HEK293 (cell line): ENCODE data around the gene ANGEL2.
A peak's percentile ranks its signal among the peaks of the same experiment; 100 is the strongest.

Source experiments
- BCL11B ChIP-seq: fragments of 450-650 bp; formaldehyde crosslinking; IDR thresholded peaks from 2 replicates; pipeline ENCODE4 v1.5.1; 2016; ENCODE audit warnings: low read depth, missing biosample characterization, missing genetic modification characterization
- KLF9 ChIP-seq: fragments of 450-650 bp; formaldehyde crosslinking; IDR thresholded peaks from 2 replicates; pipeline ENCODE4 v1.5.1; 2016; ENCODE audit warnings: missing biosample characterization, missing genetic modification characterization, low read depth
- PATZ1 ChIP-seq: fragments of 450-650 bp; formaldehyde crosslinking; IDR thresholded peaks from 2 replicates; pipeline ENCODE4 v1.5.1; 2016; ENCODE audit warnings: missing biosample characterization, missing genetic modification characterization
- REPIN1 ChIP-seq: fragments of 450-650 bp; formaldehyde crosslinking; IDR thresholded peaks from 2 replicates; pipeline ENCODE4 v1.5.1; 2017; ENCODE audit warnings: missing biosample characterization, missing genetic modification characterization, low read depth
- SCRT1 ChIP-seq: fragments of 450-650 bp; formaldehyde crosslinking; IDR thresholded peaks from 2 replicates; pipeline ENCODE4 v1.5.1; 2016; ENCODE audit warnings: missing biosample characterization, missing genetic modification characterization, borderline replicate concordance
- TRIM28 ChIP-seq: IDR thresholded peaks from 2 replicates; pipeline ENCODE4 v1.6.1; 2011; ENCODE audit warnings: low read length, control low read depth, borderline replicate concordance
- YY2 ChIP-seq: fragments of 450-650 bp; formaldehyde crosslinking; IDR thresholded peaks from 2 replicates; pipeline ENCODE4 v1.5.1; 2016; ENCODE audit warnings: missing biosample characterization, missing genetic modification characterization
- ZBTB48 ChIP-seq: fragments of 450-650 bp; formaldehyde crosslinking; IDR thresholded peaks from 2 replicates; pipeline ENCODE4 v1.5.1; 2016; ENCODE audit warnings: missing biosample characterization, missing genetic modification characterization
- ZBTB7A ChIP-seq: fragments of 450-650 bp; formaldehyde crosslinking; IDR thresholded peaks from 2 replicates; pipeline ENCODE4 v1.5.1; 2016; ENCODE audit warnings: low read depth, missing biosample characterization, missing genetic modification characterization
- ZFP41 ChIP-seq: fragments of 450-650 bp; formaldehyde crosslinking; IDR thresholded peaks from 2 replicates; pipeline ENCODE4 v1.5.1; 2016; ENCODE audit warnings: missing biosample characterization, missing genetic modification characterization, borderline replicate concordance
- ZNF112 ChIP-seq: fragments of 450-650 bp; formaldehyde crosslinking; IDR thresholded peaks from 2 replicates; pipeline ENCODE4 v1.5.0; 2017; ENCODE audit warnings: missing biosample characterization, missing genetic modification characterization
- ZNF174 ChIP-seq: fragments of 450-650 bp; formaldehyde crosslinking; IDR thresholded peaks from 2 replicates; pipeline ENCODE4 v1.5.0; 2017; ENCODE audit warnings: missing biosample characterization, mild to moderate bottlenecking, missing genetic modification characterization
- ZNF211 ChIP-seq: fragments of 450-650 bp; formaldehyde crosslinking; IDR thresholded peaks from 2 replicates; pipeline ENCODE4 v1.5.1; 2016; ENCODE audit warnings: low read depth, missing biosample characterization, missing genetic modification characterization
- ZNF24 ChIP-seq: fragments of 450-650 bp; formaldehyde crosslinking; IDR thresholded peaks from 2 replicates; pipeline ENCODE4 v1.5.1; 2016; ENCODE audit warnings: missing biosample characterization, missing genetic modification characterization
- ZNF280D ChIP-seq: fragments of 450-650 bp; formaldehyde crosslinking; IDR thresholded peaks from 2 replicates; pipeline ENCODE4 v1.5.1; 2016; ENCODE audit warnings: missing biosample characterization, missing genetic modification characterization
- ZNF302 ChIP-seq: fragments of 450-650 bp; formaldehyde crosslinking; IDR thresholded peaks from 2 replicates; pipeline ENCODE4 v1.5.1; 2016; ENCODE audit warnings: missing biosample characterization, missing genetic modification characterization, low read depth
- ZNF391 ChIP-seq: fragments of 450-650 bp; formaldehyde crosslinking; IDR thresholded peaks from 2 replicates; pipeline ENCODE4 v1.5.1; 2016; ENCODE audit warnings: low read depth, missing biosample characterization, missing genetic modification characterization, borderline replicate concordance
- ZNF548 ChIP-seq: fragments of 450-650 bp; formaldehyde crosslinking; IDR thresholded peaks from 2 replicates; pipeline ENCODE4 v1.5.1; 2016; ENCODE audit warnings: missing biosample characterization, missing genetic modification characterization
- ZNF561 ChIP-seq: fragments of 450-650 bp; IDR thresholded peaks from 2 replicates; pipeline ENCODE4 v1.5.1; 2018; ENCODE audit warnings: missing biosample characterization, missing genetic modification characterization, borderline replicate concordance
- ZNF610 ChIP-seq: fragments of 450-650 bp; formaldehyde crosslinking; IDR thresholded peaks from 2 replicates; pipeline ENCODE4 v1.5.1; 2016; ENCODE audit warnings: missing biosample characterization, missing genetic modification characterization, borderline replicate concordance
- ZNF670 ChIP-seq: fragments of 450-650 bp; formaldehyde crosslinking; IDR thresholded peaks from 2 replicates; pipeline ENCODE4 v1.5.1; 2016; ENCODE audit warnings: missing biosample characterization, missing genetic modification characterization, low read depth
- ZNF747 ChIP-seq: fragments of 450-650 bp; formaldehyde crosslinking; IDR thresholded peaks from 2 replicates; pipeline ENCODE4 v1.5.1; 2016; ENCODE audit warnings: missing biosample characterization, missing genetic modification characterization
- ZNF785 ChIP-seq: fragments of 450-650 bp; formaldehyde crosslinking; IDR thresholded peaks from 2 replicates; pipeline ENCODE4 v1.5.1; 2016; ENCODE audit warnings: missing biosample characterization, missing genetic modification characterization
- ZSCAN18 ChIP-seq: fragments of 450-650 bp; formaldehyde crosslinking; IDR thresholded peaks from 2 replicates; pipeline ENCODE4 v1.5.1; 2016; ENCODE audit warnings: missing biosample characterization, missing genetic modification characterization
- TF ChIP-seq, protein P1 (sequence below): fragments of 450-650 bp; formaldehyde crosslinking; IDR thresholded peaks from 2 replicates; pipeline ENCODE4 v1.5.0; 2017; ENCODE audit warnings: missing biosample characterization, missing genetic modification characterization, borderline replicate concordance
- TF ChIP-seq, protein P2 (sequence below): fragments of 450-650 bp; formaldehyde crosslinking; IDR thresholded peaks from 2 replicates; pipeline ENCODE4 v1.5.1; 2016; ENCODE audit warnings: missing biosample characterization, missing genetic modification characterization
- TF ChIP-seq, protein P3 (sequence below): fragments of 450-650 bp; formaldehyde crosslinking; IDR thresholded peaks from 2 replicates; pipeline ENCODE4 v1.5.1; 2016; ENCODE audit warnings: missing biosample characterization, missing genetic modification characterization

ANGEL2 gene

GRCh38 chr1:213051127-213051880 is 35.6 kb upstream of the ANGEL2 start, which contains the start of gene RPS6KC1 (continued):
- TF ChIP-seq ZNF391 (tag by site-specific recombination) (no peak), ZBTB48 (tag by site-specific recombination) (no peak), YY2 (tag by site-specific recombination) (no peak), ZNF211 (tag by site-specific recombination) (no peak), ZNF785 (tag by site-specific recombination) (no peak), ZBTB7A (tag by site-specific recombination) (peak; percentile 41; the same call in 1 of the 2 replicates), REPIN1 (tag by site-specific recombination) (no peak), ZNF747 (tag by site-specific recombination) (no peak), KLF9 (peak; percentile 64), ZNF302 (no peak), ZNF548 (tag by site-specific recombination) (no peak), TRIM28 (no peak), ZSCAN18 (tag by site-specific recombination) (no peak), ZNF610 (tag by site-specific recombination) (no peak), ZNF280D (tag by site-specific recombination) (no peak), ZNF112 (tag by site-specific recombination) (no peak), ZNF174 (tag by site-specific recombination) (no peak), BCL11B (no peak), ZNF24 (tag by site-specific recombination) (no peak), ZNF670 (tag by site-specific recombination) (no peak), ZFP41 (tag by site-specific recombination) (no peak), ZNF561 (tag by site-specific recombination) (peak; percentile 68; the same call in 1 of the 2 replicates), PATZ1 (tag by site-specific recombination) (peak; percentile 71), SCRT1 (tag by site-specific recombination) (no peak)
- TF ChIP-seq, protein P1, sequence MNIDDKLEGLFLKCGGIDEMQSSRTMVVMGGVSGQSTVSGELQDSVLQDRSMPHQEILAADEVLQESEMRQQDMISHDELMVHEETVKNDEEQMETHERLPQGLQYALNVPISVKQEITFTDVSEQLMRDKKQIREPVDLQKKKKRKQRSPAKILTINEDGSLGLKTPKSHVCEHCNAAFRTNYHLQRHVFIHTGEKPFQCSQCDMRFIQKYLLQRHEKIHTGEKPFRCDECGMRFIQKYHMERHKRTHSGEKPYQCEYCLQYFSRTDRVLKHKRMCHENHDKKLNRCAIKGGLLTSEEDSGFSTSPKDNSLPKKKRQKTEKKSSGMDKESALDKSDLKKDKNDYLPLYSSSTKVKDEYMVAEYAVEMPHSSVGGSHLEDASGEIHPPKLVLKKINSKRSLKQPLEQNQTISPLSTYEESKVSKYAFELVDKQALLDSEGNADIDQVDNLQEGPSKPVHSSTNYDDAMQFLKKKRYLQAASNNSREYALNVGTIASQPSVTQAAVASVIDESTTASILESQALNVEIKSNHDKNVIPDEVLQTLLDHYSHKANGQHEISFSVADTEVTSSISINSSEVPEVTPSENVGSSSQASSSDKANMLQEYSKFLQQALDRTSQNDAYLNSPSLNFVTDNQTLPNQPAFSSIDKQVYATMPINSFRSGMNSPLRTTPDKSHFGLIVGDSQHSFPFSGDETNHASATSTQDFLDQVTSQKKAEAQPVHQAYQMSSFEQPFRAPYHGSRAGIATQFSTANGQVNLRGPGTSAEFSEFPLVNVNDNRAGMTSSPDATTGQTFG = no peak
- TF ChIP-seq, protein P2, sequence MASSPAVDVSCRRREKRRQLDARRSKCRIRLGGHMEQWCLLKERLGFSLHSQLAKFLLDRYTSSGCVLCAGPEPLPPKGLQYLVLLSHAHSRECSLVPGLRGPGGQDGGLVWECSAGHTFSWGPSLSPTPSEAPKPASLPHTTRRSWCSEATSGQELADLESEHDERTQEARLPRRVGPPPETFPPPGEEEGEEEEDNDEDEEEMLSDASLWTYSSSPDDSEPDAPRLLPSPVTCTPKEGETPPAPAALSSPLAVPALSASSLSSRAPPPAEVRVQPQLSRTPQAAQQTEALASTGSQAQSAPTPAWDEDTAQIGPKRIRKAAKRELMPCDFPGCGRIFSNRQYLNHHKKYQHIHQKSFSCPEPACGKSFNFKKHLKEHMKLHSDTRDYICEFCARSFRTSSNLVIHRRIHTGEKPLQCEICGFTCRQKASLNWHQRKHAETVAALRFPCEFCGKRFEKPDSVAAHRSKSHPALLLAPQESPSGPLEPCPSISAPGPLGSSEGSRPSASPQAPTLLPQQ (tag by site-specific recombination) = 0 out of 2 replicates have a peak, but pooled peaks have one; percentile 40
- TF ChIP-seq, protein P3, sequence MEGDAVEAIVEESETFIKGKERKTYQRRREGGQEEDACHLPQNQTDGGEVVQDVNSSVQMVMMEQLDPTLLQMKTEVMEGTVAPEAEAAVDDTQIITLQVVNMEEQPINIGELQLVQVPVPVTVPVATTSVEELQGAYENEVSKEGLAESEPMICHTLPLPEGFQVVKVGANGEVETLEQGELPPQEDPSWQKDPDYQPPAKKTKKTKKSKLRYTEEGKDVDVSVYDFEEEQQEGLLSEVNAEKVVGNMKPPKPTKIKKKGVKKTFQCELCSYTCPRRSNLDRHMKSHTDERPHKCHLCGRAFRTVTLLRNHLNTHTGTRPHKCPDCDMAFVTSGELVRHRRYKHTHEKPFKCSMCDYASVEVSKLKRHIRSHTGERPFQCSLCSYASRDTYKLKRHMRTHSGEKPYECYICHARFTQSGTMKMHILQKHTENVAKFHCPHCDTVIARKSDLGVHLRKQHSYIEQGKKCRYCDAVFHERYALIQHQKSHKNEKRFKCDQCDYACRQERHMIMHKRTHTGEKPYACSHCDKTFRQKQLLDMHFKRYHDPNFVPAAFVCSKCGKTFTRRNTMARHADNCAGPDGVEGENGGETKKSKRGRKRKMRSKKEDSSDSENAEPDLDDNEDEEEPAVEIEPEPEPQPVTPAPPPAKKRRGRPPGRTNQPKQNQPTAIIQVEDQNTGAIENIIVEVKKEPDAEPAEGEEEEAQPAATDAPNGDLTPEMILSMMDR (tag by site-specific recombination) = peak; percentile 44; the same call in 1 of the 2 replicates
